ENCODE results near the gene CAMK1.

Gene CAMK1

DNA sequence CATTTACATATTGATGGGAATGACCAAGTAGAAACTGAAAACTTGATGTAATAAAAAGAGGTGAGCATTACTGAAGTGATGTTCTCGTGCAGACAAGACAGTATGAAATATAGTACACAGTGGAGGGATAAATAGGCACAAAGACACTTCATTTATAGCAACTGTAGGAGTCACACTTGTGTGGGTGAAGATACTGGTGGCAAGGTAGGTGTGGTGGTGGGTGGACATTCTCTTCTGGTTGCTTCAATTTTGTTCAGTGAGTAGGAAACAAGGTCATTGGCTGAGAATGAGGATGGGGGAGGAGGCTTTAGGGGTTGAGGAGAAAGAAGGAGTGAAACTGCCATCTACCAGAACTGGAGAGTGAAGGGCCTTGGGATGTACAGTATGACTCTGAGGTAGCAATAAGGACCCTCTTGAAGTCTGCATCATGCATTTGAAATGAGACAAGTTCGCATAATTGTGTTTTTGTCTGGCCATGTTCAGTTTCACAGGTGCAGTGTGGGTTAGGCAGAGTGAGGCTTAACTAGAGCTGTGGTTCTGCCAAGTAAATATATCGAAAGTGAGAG lies 59.5 kb downstream of the CAMK1 start:
- no peak overlapping the region for H3K9ac ChIP-seq (ENCODE audit: low read length)
- no peak overlapping the region for H2AFZ ChIP-seq (ENCODE audit: low read length)
- H3K9me3 ChIP-seq (ENCODE audit: low read length), result no peaks in the 10 kb centered on the region
- no peaks in the 10 kb centered on the region for H3F3A ChIP-seq (ENCODE audit: insufficient read depth, low read length)
- peaks cover 8% of the 10 kb centered on the region for H3K27me3 ChIP-seq (ENCODE audit: insufficient read depth, low read length)
- no peaks in the 10 kb centered on the region for H4K20me1 ChIP-seq (ENCODE audit: insufficient read depth, low read length)
- H3K79me2 ChIP-seq (ENCODE audit: insufficient read depth, low read length), result no peaks in the 10 kb centered on the region
- no peaks in the 10 kb centered on the region for H3K36me3 ChIP-seq (ENCODE audit: insufficient read depth, low read length)
- TF ChIP-seq, protein P1, sequence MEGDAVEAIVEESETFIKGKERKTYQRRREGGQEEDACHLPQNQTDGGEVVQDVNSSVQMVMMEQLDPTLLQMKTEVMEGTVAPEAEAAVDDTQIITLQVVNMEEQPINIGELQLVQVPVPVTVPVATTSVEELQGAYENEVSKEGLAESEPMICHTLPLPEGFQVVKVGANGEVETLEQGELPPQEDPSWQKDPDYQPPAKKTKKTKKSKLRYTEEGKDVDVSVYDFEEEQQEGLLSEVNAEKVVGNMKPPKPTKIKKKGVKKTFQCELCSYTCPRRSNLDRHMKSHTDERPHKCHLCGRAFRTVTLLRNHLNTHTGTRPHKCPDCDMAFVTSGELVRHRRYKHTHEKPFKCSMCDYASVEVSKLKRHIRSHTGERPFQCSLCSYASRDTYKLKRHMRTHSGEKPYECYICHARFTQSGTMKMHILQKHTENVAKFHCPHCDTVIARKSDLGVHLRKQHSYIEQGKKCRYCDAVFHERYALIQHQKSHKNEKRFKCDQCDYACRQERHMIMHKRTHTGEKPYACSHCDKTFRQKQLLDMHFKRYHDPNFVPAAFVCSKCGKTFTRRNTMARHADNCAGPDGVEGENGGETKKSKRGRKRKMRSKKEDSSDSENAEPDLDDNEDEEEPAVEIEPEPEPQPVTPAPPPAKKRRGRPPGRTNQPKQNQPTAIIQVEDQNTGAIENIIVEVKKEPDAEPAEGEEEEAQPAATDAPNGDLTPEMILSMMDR (IDR thresholded peaks at IDR 0.05; ENCODE audit: low read length), result no peak
- no peak for TF ChIP-seq EZH2 (IDR thresholded peaks at IDR 0.05; ENCODE audit: borderline replicate concordance, low read length)
- H3K4me2 ChIP-seq (ENCODE audit: low read length), result no peak overlapping the region
- no peak overlapping the region for H3K4me3 ChIP-seq (ENCODE audit: low read depth, low read length, poor library complexity, severe bottlenecking)
- no peaks in the 10 kb centered on the region for H3K4me1 ChIP-seq (ENCODE audit: insufficient read depth, low read length, severe bottlenecking)
- H3K27ac ChIP-seq (ENCODE audit: low read depth, low read length, poor library complexity, severe bottlenecking), result no peak overlapping the region
- H3K9me2 ChIP-seq (ENCODE audit: low read depth, low read length), result no peaks in the 10 kb centered on the region
